Endothelial cell of umbilical vein (primary cell): ENCODE measurements around the gene ENTPD3. TPM values are rescaled to one million over a fixed set of nuclear protein-coding genes. Genes with fewer than 3 reads are reported as not detected.

Experiments
- BruUV-seq: library from RNA; stranded (reverse); fragments of 400-500 nt; replicated peaks from 2 replicates; lab custom pipeline; 2021; lab: Mats Ljungman, UMichigan
- CTCF ChIA-PET: fragments of 300-600, 350-600 bp; sonication (Branson Sonifier 250); formaldehyde crosslinking; loops from one replicate; lab custom pipeline; 2021; ENCODE audit warnings: antibody characterized with exemption, inconsistent platforms; lab: Charles Lee
- POLR2A ChIA-PET: fragments of 300-600, 350-600 bp; sonication (Branson Sonifier 250); formaldehyde crosslinking; loops from one replicate; lab custom pipeline; 2021; ENCODE audit warnings: antibody characterized with exemption, inconsistent platforms; lab: Charles Lee
- DNase-seq: peaks from one replicate; pipeline ENCODE4 v3.0.0-alpha.2; 2011; ENCODE audit warnings: low read depth, low spot score
- FAIRE-seq: peaks from 2 replicates; lab custom pipeline; 2011; peaks lifted over from hg19 to GRCh38; lab: Jason Lieb, UNC
- H2AFZ ChIP-seq: 2 replicates; pipeline ENCODE4 v1.6.0; 2012; ENCODE audit warnings: low read depth, low read length, control low read depth, inconsistent platforms
- H3K27ac ChIP-seq: 2 replicates; pipeline ENCODE4 v1.5.1; 2011; ENCODE audit warnings: low read depth, mild to moderate bottlenecking, control low read depth, low read length, moderate library complexity; ENCODE audit not compliant: insufficient read depth
- H3K27me3 ChIP-seq, 2 experiments: 2 replicates each; pipeline versions ENCODE4 v1.6.0 to v1.6.1; 2011; ENCODE audit warnings: low read length in 2 of 2, mixed read lengths in 1 of 2; ENCODE audit not compliant: control insufficient read depth in 2 of 2, insufficient read depth in 2 of 2
- H3K36me3 ChIP-seq, 2 experiments: 2 replicates in 1 of 2; 3 replicates in 1 of 2; pipeline ENCODE4 v1.5.1; 2011; ENCODE audit warnings: low read length in 2 of 2, mild to moderate bottlenecking in 1 of 2, moderate library complexity in 1 of 2; ENCODE audit not compliant: control insufficient read depth in 2 of 2, insufficient read depth in 2 of 2; ENCODE audit errors: extremely low read depth in 1 of 2
- H3K4me1 ChIP-seq: 3 replicates; pipeline ENCODE4 v1.5.1; 2011; ENCODE audit warnings: mild to moderate bottlenecking, low read length; ENCODE audit not compliant: control insufficient read depth, insufficient read depth; ENCODE audit errors: extremely low read depth
- H3K4me2 ChIP-seq: 2 replicates; pipeline ENCODE4 v1.6.1; 2011; ENCODE audit warnings: low read length, control low read depth, mixed read lengths; ENCODE audit not compliant: insufficient read depth
- H3K4me3 ChIP-seq, 3 experiments: fragments of 200-600 bp in 1 of 3; sonication (generic), shearing (Covaris generic) in 1 of 3; replicated peaks in 1 of 3; 2 replicates each; pipeline ENCODE4 v1.5.1; 2011 to 2016; ENCODE audit warnings: control low read depth in 3 of 3, low read length in 3 of 3, mild to moderate bottlenecking in 2 of 3, inconsistent platforms in 1 of 3, low read depth in 1 of 3, moderate library complexity in 1 of 3; ENCODE audit not compliant: insufficient read depth in 1 of 3
- H3K79me2 ChIP-seq: 2 replicates; pipeline ENCODE4 v1.6.0; 2012; ENCODE audit warnings: low read length, inconsistent platforms; ENCODE audit not compliant: control insufficient read depth, insufficient read depth
- H3K9ac ChIP-seq: replicated peaks from 2 replicates; pipeline ENCODE3; 2011; ENCODE audit warnings: low read length, control low read depth; ENCODE audit not compliant: insufficient read depth; ENCODE audit errors: extremely low read depth
- H3K9me1 ChIP-seq: replicated peaks from 3 replicates; pipeline ENCODE4 v1.6.0; 2011; ENCODE audit warnings: mild to moderate bottlenecking, low read length; ENCODE audit not compliant: control insufficient read depth, insufficient read depth; ENCODE audit errors: extremely low read depth
- H3K9me3 ChIP-seq: replicated peaks from 2 replicates; pipeline ENCODE4 v1.5.1; 2012; ENCODE audit warnings: low read length, inconsistent platforms; ENCODE audit not compliant: control insufficient read depth, insufficient read depth
- H4K20me1 ChIP-seq: replicated peaks from 2 replicates; pipeline ENCODE3; 2011; ENCODE audit warnings: mild to moderate bottlenecking, low read length; ENCODE audit not compliant: control insufficient read depth, insufficient read depth; ENCODE audit errors: extremely low read depth
- EZH2 ChIP-seq: IDR thresholded peaks from 2 replicates; pipeline ENCODE4 v1.6.1; 2012; ENCODE audit warnings: borderline replicate concordance, low read depth, mild to moderate bottlenecking, moderate library complexity, low read length, inconsistent platforms; ENCODE audit not compliant: severe bottlenecking
- FOS ChIP-seq: IDR thresholded peaks from 2 replicates; pipeline ENCODE4 v1.6.1; 2011; ENCODE audit warnings: mild to moderate bottlenecking, low read length, moderate library complexity, borderline replicate concordance; ENCODE audit not compliant: insufficient read depth
- GATA2 ChIP-seq: IDR thresholded peaks from 2 replicates; pipeline ENCODE4 v1.7.0; 2011; ENCODE audit warnings: low read depth, mild to moderate bottlenecking, moderate library complexity, mixed read lengths, low read length; ENCODE audit not compliant: insufficient read length, insufficient read depth
- JUN ChIP-seq: IDR thresholded peaks from 2 replicates; pipeline ENCODE4 v1.6.1; 2011; ENCODE audit warnings: borderline replicate concordance, low read depth; ENCODE audit not compliant: insufficient read length, insufficient read depth
- MYC ChIP-seq: IDR thresholded peaks from one replicate; pipeline ENCODE4 v1.6.1; 2011; ENCODE audit warnings: mild to moderate bottlenecking, low read depth, low read length
- POLR2A ChIP-seq: IDR thresholded peaks from 2 replicates; pipeline ENCODE4 v1.6.1; 2012; ENCODE audit warnings: low read depth, mild to moderate bottlenecking, control low read depth, low read length
- POLR2AphosphoS5 ChIP-seq: IDR thresholded peaks from 2 replicates; pipeline ENCODE4 v1.6.1; 2012; ENCODE audit warnings: low read depth, mild to moderate bottlenecking, control low read depth, low read length, moderate library complexity; ENCODE audit not compliant: insufficient read depth
- dilution Hi-C: fragments of 300-500 bp; cut with MboI; formaldehyde crosslinking; loops from one replicate; pipeline ENCODE4 v1.15.0; 2019; ENCODE audit warnings: low sequenced_read_pairs; ENCODE audit not compliant: extremely low pct_ligation_motif_present
- intact Hi-C: fragments of 100-400 bp; cut with micrococcal nuclease; formaldehyde crosslinking; loops from one replicate; pipeline ENCODE4 v1.10.0; 2022
- polyA plus RNA-seq, 4 experiments: library from polyadenylated mRNA; depleted of rRNA in 3 of 4; stranded (reverse) in 3 of 4; unstranded in 1 of 4; fragments of >200 nt; gene quantifications; 2 replicates each; pipeline versions ENCODE4 v1.2.1 to v1.2.3, GENCODE V29; 2011 to 2012; ENCODE audit warnings: missing spikeins in 1 of 4
- total RNA-seq: library from RNA; stranded (reverse); gene quantifications from 2 replicates; pipeline ENCODE4 v1.2.3, GENCODE V29; 2021
- TF ChIP-seq, protein P1 (sequence below): IDR thresholded peaks from 2 replicates; pipeline ENCODE4 v1.6.1; 2011; ENCODE audit not compliant: insufficient read depth, insufficient read length
- TF ChIP-seq, protein P2 (sequence below), 2 donors: IDR thresholded peaks; 1 replicate in 1 of 2; 2 replicates in 1 of 2; pipeline ENCODE4 v1.5.1; 2011; ENCODE audit warnings: low read length in 2 of 2, mild to moderate bottlenecking in 2 of 2, moderate library complexity in 2 of 2, control low read depth in 1 of 2, inconsistent platforms in 1 of 2, low read depth in 1 of 2; ENCODE audit not compliant: insufficient read depth in 1 of 2; ENCODE audit errors: extremely low read depth in 1 of 2

Gene ENTPD3
- total and polyA plus RNA-seq, 2 donors (not counting 3 experiments of a cell fraction or from before 2014, with no cell fraction given), result not detected

GRCh38 chr3:40452562-40452875 is 65.5 kb downstream of the ENTPD3 start:
- peak overlapping the region; percentile 65 for H2AFZ ChIP-seq
- H3K4me1 ChIP-seq, result peaks cover 5% of the 10 kb centered on the region
- no peak for FAIRE-seq
- no peaks in the 10 kb centered on the region for H3K9me3 ChIP-seq
- dilution Hi-C loops (no loop called here), intact Hi-C loops (loop anchor here (2.0 to 10.0 kb wide), 2 partner anchors 126 to 1068 kb away; partner anchors contain the start of gene SLC25A38)
- peak overlapping the region; percentile 36 for H3K27ac ChIP-seq
- H3K27me3 ChIP-seq, result no peaks in the 10 kb centered on the region
- H3K36me3 ChIP-seq, result no peaks in the 10 kb centered on the region
- ChIA-PET CTCF (interaction anchor here (0.6 to 1.5 kb wide), 5 partner anchors 25 to 1472 kb away, joined by 3 to 4 read pairs (median 3); no protein-coding TSS in a partner anchor), POLR2A (interaction anchor here (1.0 kb wide), 1 partner anchor 747 kb away, joined by 3 read pairs; the partner anchor contains the start of gene CTNNB1)
- H3K9ac ChIP-seq, result peak overlapping the region; percentile 39
- peak overlapping the region; percentile 2 to 82 (median 47) for H3K4me3 ChIP-seq
- TSS peak; percentile 27 for BruUV-seq
- DNase-seq, result no peak
- H3K4me2 ChIP-seq, result peak overlapping the region; percentile 54
- H3K9me1 ChIP-seq, result no peaks in the 10 kb centered on the region
- no peaks in the 10 kb centered on the region for H4K20me1 ChIP-seq
- TF ChIP-seq POLR2AphosphoS5, result no peak
- TF ChIP-seq, protein P1, sequence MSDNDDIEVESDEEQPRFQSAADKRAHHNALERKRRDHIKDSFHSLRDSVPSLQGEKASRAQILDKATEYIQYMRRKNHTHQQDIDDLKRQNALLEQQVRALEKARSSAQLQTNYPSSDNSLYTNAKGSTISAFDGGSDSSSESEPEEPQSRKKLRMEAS, result no peak
- TF ChIP-seq FOS, result no peak
- no peak for TF ChIP-seq JUN
- TF ChIP-seq, protein P2, sequence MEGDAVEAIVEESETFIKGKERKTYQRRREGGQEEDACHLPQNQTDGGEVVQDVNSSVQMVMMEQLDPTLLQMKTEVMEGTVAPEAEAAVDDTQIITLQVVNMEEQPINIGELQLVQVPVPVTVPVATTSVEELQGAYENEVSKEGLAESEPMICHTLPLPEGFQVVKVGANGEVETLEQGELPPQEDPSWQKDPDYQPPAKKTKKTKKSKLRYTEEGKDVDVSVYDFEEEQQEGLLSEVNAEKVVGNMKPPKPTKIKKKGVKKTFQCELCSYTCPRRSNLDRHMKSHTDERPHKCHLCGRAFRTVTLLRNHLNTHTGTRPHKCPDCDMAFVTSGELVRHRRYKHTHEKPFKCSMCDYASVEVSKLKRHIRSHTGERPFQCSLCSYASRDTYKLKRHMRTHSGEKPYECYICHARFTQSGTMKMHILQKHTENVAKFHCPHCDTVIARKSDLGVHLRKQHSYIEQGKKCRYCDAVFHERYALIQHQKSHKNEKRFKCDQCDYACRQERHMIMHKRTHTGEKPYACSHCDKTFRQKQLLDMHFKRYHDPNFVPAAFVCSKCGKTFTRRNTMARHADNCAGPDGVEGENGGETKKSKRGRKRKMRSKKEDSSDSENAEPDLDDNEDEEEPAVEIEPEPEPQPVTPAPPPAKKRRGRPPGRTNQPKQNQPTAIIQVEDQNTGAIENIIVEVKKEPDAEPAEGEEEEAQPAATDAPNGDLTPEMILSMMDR (IDR thresholded peaks at IDR 0.05; ENCODE audit: extremely low read depth in 1 of 2, insufficient read depth in 1 of 2, low read depth in 1 of 2, low read length in 2 of 2), result no peak
- TF ChIP-seq POLR2A, result no peak
- TF ChIP-seq GATA2, result no peak
- TF ChIP-seq MYC, result no peak
- no peak for TF ChIP-seq EZH2
- H3K79me2 ChIP-seq, result peaks cover 3% of the 10 kb centered on the region
